GM06990 (cell line): ENCODE data around the gene HNF4A.

Experiments
- DNase-seq: peaks from one replicate; pipeline ENCODE4 v3.0.0-alpha.2; 2011; ENCODE audit not compliant: insufficient read length; ENCODE audit errors: extremely low read depth
- H3K27me3 ChIP-seq: replicated peaks from 2 replicates; pipeline ENCODE4 v1.6.0; 2011; ENCODE audit warnings: low read length; ENCODE audit not compliant: control insufficient read depth, insufficient read depth
- H3K36me3 ChIP-seq: 2 replicates; pipeline ENCODE4 v1.5.1; 2011; ENCODE audit warnings: low read length; ENCODE audit not compliant: control insufficient read depth, insufficient read depth
- H3K4me3 ChIP-seq: replicated peaks from 2 replicates; pipeline ENCODE4 v1.5.1; 2011; ENCODE audit warnings: low read depth, mild to moderate bottlenecking, control low read depth, low read length
- CTCF ChIP-seq: IDR thresholded peaks from 2 replicates; pipeline ENCODE4 v1.5.1; 2011; ENCODE audit warnings: low read length, control low read depth, mild to moderate bottlenecking, inconsistent platforms; ENCODE audit not compliant: insufficient read depth, poor library complexity, severe bottlenecking

Gene HNF4A

GRCh38 chr20:44461803-44462174, 106.3 kb downstream of the HNF4A start:
- Histone ChIP-seq H3K36me3 (no peaks in the 10 kb centered on the region), H3K4me3 (no peak overlapping the region), H3K27me3 (no peaks in the 10 kb centered on the region; the same call in none of the 2 replicates)
- no peak for DNase-seq
- TF ChIP-seq CTCF, result no peak

- DNase-seq, result no peak
- no peak for TF ChIP-seq CTCF
- Histone ChIP-seq H3K36me3 (no peaks in the 10 kb centered on the region), H3K27me3 (no peaks in the 10 kb centered on the region; the same call in none of the 2 replicates), H3K4me3 (no peak overlapping the region)
Measured at GRCh38 chr20:44463466-44463865, 108.0 kb downstream of the HNF4A start.

- no peak for TF ChIP-seq CTCF
- Histone ChIP-seq H3K4me3 (no peak overlapping the region), H3K27me3 (no peaks in the 10 kb centered on the region; the same call in none of the 2 replicates), H3K36me3 (no peaks in the 10 kb centered on the region)
- no peak for DNase-seq
Measured at GRCh38 chr20:44464514-44464913, 109.0 kb downstream of the HNF4A start.

- DNase-seq, result no peak
- TF ChIP-seq CTCF, result no peak
- no peaks in the 10 kb centered on the region for H3K36me3 ChIP-seq
Measured at GRCh38 chr20:44465001-44465560, 109.6 kb downstream of the HNF4A start.

GRCh38 chr20:44467289-44467883, 111.9 kb downstream of the HNF4A start:
- no peaks in the 10 kb centered on the region; the same call in 1 of the 2 replicates for H3K27me3 ChIP-seq
- TF ChIP-seq CTCF, result no peak
- no peaks in the 10 kb centered on the region for H3K36me3 ChIP-seq
- no peak for DNase-seq
- no peak overlapping the region for H3K4me3 ChIP-seq

More at GRCh38 chr20:44465001-44465560, 109.6 kb downstream of the HNF4A start:
- H3K4me3 ChIP-seq, result no peak overlapping the region
- no peaks in the 10 kb centered on the region; the same call in none of the 2 replicates for H3K27me3 ChIP-seq
